ENCODE measurements around the gene ZNF200. TPM values are rescaled to one million over a fixed set of nuclear protein-coding genes. Genes with fewer than 3 reads are reported as not detected.
"Not testable (repeated sequence)": the region's sequence is repeated elsewhere in the genome, so short reads cannot be mapped to it uniquely, and the experiment has no call there.

The ZNF200 gene
- total and polyA plus RNA-seq, 5 donors from 2014 or later: 12.8 to 24.5 (median 17.2) TPM

- ATAC-seq (ENCODE audit: low read depth in 2 of 2) (no peak), DNase-seq (no peak)
- peaks cover 3 to 5% (median 3%) of the 10 kb centered on the region in 4 donors for H3K4me1 Mint-ChIP-seq
- no peaks in the 10 kb centered on the region for H3K36me3 Mint-ChIP-seq
- Histone ChIP-seq H3K4me3 (ENCODE audit: low read depth, low read length) (no peak overlapping the region), H3K27ac (ENCODE audit: insufficient read depth, low read length, poor library complexity, severe bottlenecking) (no peak overlapping the region), H3K36me3 (ENCODE audit: control insufficient read depth, insufficient read depth, low read length) (no peaks in the 10 kb centered on the region), H3K27me3 (ENCODE audit: control insufficient read depth, insufficient read depth, low read length) (no peaks in the 10 kb centered on the region), H3K4me1 (ENCODE audit: control insufficient read depth, insufficient read depth, low read length, poor library complexity, severe bottlenecking) (no peaks in the 10 kb centered on the region), H3K9me3 (ENCODE audit: control insufficient read depth in 2 of 2, low read length in 2 of 2) (peaks cover 0 to 3% of the 10 kb centered on the region in 2 experiments)
- H3K27me3 Mint-ChIP-seq: peaks cover 5% of the 10 kb centered on the region
- H3K4me3 Mint-ChIP-seq: peak overlapping the region in 1 of 4 donors; percentile 52
- H3K27ac Mint-ChIP-seq: peak overlapping the region in 1 of 3 donors; percentile 61
- peaks cover 0 to 8% (median 2%) of the 10 kb centered on the region in 7 donors for H3K9me3 Mint-ChIP-seq
Measured at GRCh38 chr16:3274947-3275346, 40.0 kb upstream of the ZNF200 start.

GRCh38 chr16:3274490-3274889 is 39.5 kb upstream of the ZNF200 start:
- peaks cover 0 to 8% (median 2%) of the 10 kb centered on the region in 7 donors for H3K9me3 Mint-ChIP-seq
- H3K27ac Mint-ChIP-seq: no peak overlapping the region
- no peak for DNase-seq
- Histone ChIP-seq H3K36me3 (ENCODE audit: control insufficient read depth, insufficient read depth, low read length) (no peaks in the 10 kb centered on the region), H3K27ac (ENCODE audit: insufficient read depth, low read length, poor library complexity, severe bottlenecking) (no peak overlapping the region), H3K4me1 (ENCODE audit: control insufficient read depth, insufficient read depth, low read length, poor library complexity, severe bottlenecking) (no peaks in the 10 kb centered on the region), H3K27me3 (ENCODE audit: control insufficient read depth, insufficient read depth, low read length) (no peaks in the 10 kb centered on the region), H3K4me3 (ENCODE audit: low read depth, low read length) (no peak overlapping the region), H3K9me3 (ENCODE audit: control insufficient read depth in 2 of 2, low read length in 2 of 2) (peaks cover 0 to 4% of the 10 kb centered on the region in 2 experiments)
- H3K4me3 Mint-ChIP-seq: no peak overlapping the region
- no peak for ATAC-seq (ENCODE audit: low read depth in 2 of 2)
- H3K36me3 Mint-ChIP-seq: no peaks in the 10 kb centered on the region
- H3K4me1 Mint-ChIP-seq: peaks cover 3 to 5% (median 3%) of the 10 kb centered on the region in 4 donors
- peaks cover 5% of the 10 kb centered on the region for H3K27me3 Mint-ChIP-seq

- not testable (repeated sequence) for H3K9me3 ChIP-seq (ENCODE audit: control insufficient read depth in 2 of 2, low read length in 2 of 2); H3K36me3 ChIP-seq (ENCODE audit: control insufficient read depth, insufficient read depth, low read length); DNase-seq; H3K27me3 Mint-ChIP-seq; H3K4me1 ChIP-seq (ENCODE audit: control insufficient read depth, insufficient read depth, low read length, poor library complexity, severe bottlenecking); H3K27ac ChIP-seq (ENCODE audit: insufficient read depth, low read length, poor library complexity, severe bottlenecking); H3K27me3 ChIP-seq (ENCODE audit: control insufficient read depth, insufficient read depth, low read length); ATAC-seq (ENCODE audit: low read depth in 2 of 2); H3K4me3 ChIP-seq (ENCODE audit: low read depth, low read length); H3K4me3 Mint-ChIP-seq; H3K27ac Mint-ChIP-seq; H3K36me3 Mint-ChIP-seq
- H3K9me3 Mint-ChIP-seq: peaks cover 0 to 16% (median 2%) of the 10 kb centered on the region in 7 donors
- peaks cover 7 to 21% (median 12%) of the 10 kb centered on the region in 4 donors for H3K4me1 Mint-ChIP-seq
Measured at GRCh38 chr16:3271281-3271680, 36.3 kb upstream of the ZNF200 start.

- H3K27me3 ChIP-seq (ENCODE audit: control insufficient read depth, insufficient read depth, low read length); H3K9me3 ChIP-seq (ENCODE audit: control insufficient read depth in 2 of 2, low read length in 2 of 2); H3K27ac ChIP-seq (ENCODE audit: insufficient read depth, low read length, poor library complexity, severe bottlenecking); H3K27ac Mint-ChIP-seq; H3K27me3 Mint-ChIP-seq; H3K36me3 Mint-ChIP-seq; DNase-seq; H3K36me3 ChIP-seq (ENCODE audit: control insufficient read depth, insufficient read depth, low read length); ATAC-seq (ENCODE audit: low read depth in 2 of 2); H3K4me3 ChIP-seq (ENCODE audit: low read depth, low read length); H3K4me1 ChIP-seq (ENCODE audit: control insufficient read depth, insufficient read depth, low read length, poor library complexity, severe bottlenecking): not testable (repeated sequence)
- H3K4me3 Mint-ChIP-seq: peak overlapping the region in 1 of 4 donors; percentile 38
- peaks cover 7 to 23% (median 12%) of the 10 kb centered on the region in 4 donors for H3K4me1 Mint-ChIP-seq
- peaks cover 0 to 16% (median 2%) of the 10 kb centered on the region in 7 donors for H3K9me3 Mint-ChIP-seq
Measured at GRCh38 chr16:3270718-3271117, 35.8 kb upstream of the ZNF200 start.

GRCh38 chr16:3268294-3268693 is 33.3 kb upstream of the ZNF200 start:
- H3K27me3 Mint-ChIP-seq: no peaks in the 10 kb centered on the region
- H3K9me3 ChIP-seq (ENCODE audit: control insufficient read depth in 2 of 2, low read length in 2 of 2): peaks cover 0 to 2% of the 10 kb centered on the region in 2 experiments
- peaks cover 9 to 41% (median 15%) of the 10 kb centered on the region in 4 donors for H3K4me1 Mint-ChIP-seq
- no peak overlapping the region for H3K27ac Mint-ChIP-seq
- no peak for DNase-seq
- H3K4me1 ChIP-seq (ENCODE audit: control insufficient read depth, insufficient read depth, low read length, poor library complexity, severe bottlenecking): peaks cover 8% of the 10 kb centered on the region
- H3K4me3 Mint-ChIP-seq: peak overlapping the region in 1 of 4 donors; percentile 27
- peaks cover 5% of the 10 kb centered on the region for H3K36me3 Mint-ChIP-seq
- H3K4me3 ChIP-seq (ENCODE audit: low read depth, low read length): no peak overlapping the region
- H3K36me3 ChIP-seq (ENCODE audit: control insufficient read depth, insufficient read depth, low read length): peaks cover 10% of the 10 kb centered on the region
- no peaks in the 10 kb centered on the region for H3K27me3 ChIP-seq (ENCODE audit: control insufficient read depth, insufficient read depth, low read length)
- no peak for ATAC-seq (ENCODE audit: low read depth in 2 of 2)
- peaks cover 0 to 12% (median 0%) of the 10 kb centered on the region in 7 donors for H3K9me3 Mint-ChIP-seq
- no peak overlapping the region for H3K27ac ChIP-seq (ENCODE audit: insufficient read depth, low read length, poor library complexity, severe bottlenecking)

- DNase-seq (peak in 1 of 3 donors; percentile 15), ATAC-seq (ENCODE audit: low read depth in 2 of 2) (no peak)
- Mint-ChIP-seq H3K27me3 (no peaks in the 10 kb centered on the region), H3K27ac (no peak overlapping the region), H3K4me3 (peak overlapping the region in 1 of 4 donors; percentile 73), H3K9me3 (peaks cover 0 to 10% (median 0%) of the 10 kb centered on the region in 7 donors), H3K36me3 (peaks cover 5% of the 10 kb centered on the region), H3K4me1 (peaks cover 10 to 54% (median 22%) of the 10 kb centered on the region in 4 donors)
- no peaks in the 10 kb centered on the region for H3K27me3 ChIP-seq (ENCODE audit: control insufficient read depth, insufficient read depth, low read length)
- H3K4me3 ChIP-seq (ENCODE audit: low read depth, low read length): no peak overlapping the region
- no peak overlapping the region for H3K27ac ChIP-seq (ENCODE audit: insufficient read depth, low read length, poor library complexity, severe bottlenecking)
- H3K36me3 ChIP-seq (ENCODE audit: control insufficient read depth, insufficient read depth, low read length): peaks cover 10% of the 10 kb centered on the region
- peaks cover 0 to 2% of the 10 kb centered on the region in 2 experiments for H3K9me3 ChIP-seq (ENCODE audit: control insufficient read depth in 2 of 2, low read length in 2 of 2)
- peaks cover 8% of the 10 kb centered on the region for H3K4me1 ChIP-seq (ENCODE audit: control insufficient read depth, insufficient read depth, low read length, poor library complexity, severe bottlenecking)
Measured at GRCh38 chr16:3266873-3267537, 32.0 kb upstream of the ZNF200 start.

GRCh38 chr16:3264137-3265036 is 29.4 kb upstream of the ZNF200 start:
- H3K27me3 ChIP-seq (ENCODE audit: control insufficient read depth, insufficient read depth, low read length): no peaks in the 10 kb centered on the region
- DNase-seq (peak; percentile 95 to 98 (median 95)), ATAC-seq (ENCODE audit: low read depth in 2 of 2) (peak; percentile 89)
- peak overlapping the region; percentile 82 for H3K4me3 ChIP-seq (ENCODE audit: low read depth, low read length)
- H3K4me3 Mint-ChIP-seq: peak overlapping the region; percentile 94 to 99 (median 96)
- H3K36me3 ChIP-seq (ENCODE audit: control insufficient read depth, insufficient read depth, low read length): peaks cover 10% of the 10 kb centered on the region
- H3K36me3 Mint-ChIP-seq: peaks cover 5% of the 10 kb centered on the region
- H3K9me3 ChIP-seq (ENCODE audit: control insufficient read depth in 2 of 2, low read length in 2 of 2): no peaks in the 10 kb centered on the region
- no peaks in the 10 kb centered on the region for H3K27me3 Mint-ChIP-seq
- H3K9me3 Mint-ChIP-seq: peaks cover 0 to 10% (median 0%) of the 10 kb centered on the region in 7 donors
- peaks cover 10 to 60% (median 26%) of the 10 kb centered on the region in 4 donors for H3K4me1 Mint-ChIP-seq
- peak overlapping the region; percentile 98 for H3K27ac Mint-ChIP-seq
- H3K27ac ChIP-seq (ENCODE audit: insufficient read depth, low read length, poor library complexity, severe bottlenecking): peak overlapping the region; percentile 96
- peaks cover 8% of the 10 kb centered on the region for H3K4me1 ChIP-seq (ENCODE audit: control insufficient read depth, insufficient read depth, low read length, poor library complexity, severe bottlenecking)

All from CD4-positive, CD25-positive, alpha-beta regulatory T cell (primary cell).